Spleen (tissue), 11 donors: Measurements from ENCODE around the gene AGTPBP1. TPM values are rescaled to one million over a fixed set of nuclear protein-coding genes. Genes with fewer than 3 reads are reported as not detected.

ENCODE experiments used
- DNase-seq: peaks from one replicate; pipeline ENCODE4 v3.0.0-alpha.2; 2020
- H3K27ac ChIP-seq, 8 donors: fragments of 200-600 bp; sonication (generic) in 7 of 8; 1 replicate in 4 of 8; 2 replicates in 4 of 8; pipeline versions ENCODE4 v1.5.0 to v1.8.0; 2016 to 2021; ENCODE audit warnings: inconsistent platforms in 4 of 8, mild to moderate bottlenecking in 4 of 8, moderate library complexity in 1 of 8
- H3K27me3 ChIP-seq, 7 donors: fragments of 200-600 bp; sonication (generic) in 6 of 7; replicated peaks in 1 of 7; 1 replicate in 4 of 7; 2 replicates in 3 of 7; pipeline versions ENCODE4 v1.5.0 to v1.8.0; 2016 to 2021; ENCODE audit warnings: inconsistent platforms in 3 of 7, mild to moderate bottlenecking in 1 of 7
- H3K36me3 ChIP-seq, 6 donors: fragments of 200-600 bp; sonication (generic) in 5 of 6; 1 replicate in 4 of 6; 2 replicates in 2 of 6; pipeline versions ENCODE4 v1.5.0 to v1.8.0; 2016 to 2021; ENCODE audit warnings: inconsistent platforms in 2 of 6
- H3K4me1 ChIP-seq, 6 donors: fragments of 200-600 bp; sonication (generic) in 5 of 6; 1 replicate in 3 of 6; 2 replicates in 3 of 6; pipeline versions ENCODE4 v1.5.0 to v1.8.0; 2016 to 2021; ENCODE audit warnings: inconsistent platforms in 3 of 6
- H3K4me3 ChIP-seq, 8 donors: fragments of 200-600 bp; sonication (generic) in 7 of 8; 1 replicate in 4 of 8; 2 replicates in 4 of 8; pipeline versions ENCODE4 v1.5.0 to v1.8.0; 2016 to 2021; ENCODE audit warnings: inconsistent platforms in 4 of 8, mild to moderate bottlenecking in 4 of 8, moderate library complexity in 2 of 8
- H3K9me3 ChIP-seq, 8 donors: fragments of 200-600 bp; sonication (generic) in 7 of 8; 1 replicate in 4 of 8; 2 replicates in 4 of 8; pipeline versions ENCODE4 v1.5.0 to v1.8.0; 2016 to 2021; ENCODE audit warnings: inconsistent platforms in 4 of 8
- CTCF ChIP-seq, 11 experiments: fragments of 200-600 bp in 7 of 11; fragments of 450-650 bp in 4 of 11; sonication (generic) in 4 of 11; IDR thresholded peaks in 8 of 11; conservative IDR thresholded peaks in 3 of 11; 1 replicate in 7 of 11; 2 replicates in 4 of 11; pipeline versions ENCODE4 v1.4.0 to v1.8.0; 2016 to 2021; ENCODE audit warnings: antibody characterized with exemption in 11 of 11, inconsistent platforms in 4 of 11, mild to moderate bottlenecking in 1 of 11
- POLR2A ChIP-seq, 3 donors: fragments of 450-650 bp; IDR thresholded peaks; one replicate each; pipeline ENCODE4 v1.5.1; 2017; ENCODE audit warnings: antibody characterized with exemption in 3 of 3, mild to moderate bottlenecking in 1 of 3
- POLR2AphosphoS5 ChIP-seq, 3 donors: sonication (generic); formaldehyde crosslinking; IDR thresholded peaks; one replicate each; pipeline ENCODE4 v1.5.1; 2017; ENCODE audit warnings: antibody characterized with exemption in 3 of 3
- WGBS, 5 donors: extraction: QIAGEN DNeasy Blood & Tissue Kit in 3 of 5; methylation state at CpG; one replicate each; pipeline versions ENCODE4 v1.1.5 to v1.1.7; 2013 to 2018; 5-methylcytosine and 5-hydroxymethylcytosine counted together
- intact Hi-C: fragments of 100-400 bp; cut with DNase I; formaldehyde crosslinking; loops from one replicate; pipeline ENCODE4 v1.15.0; 2023; ENCODE audit warnings: low total_unique reads
- polyA plus RNA-seq, 3 donors: library from polyadenylated mRNA; stranded (reverse); fragments of 200-250 nt; gene quantifications; one replicate each; pipeline ENCODE4 v1.2.1, GENCODE V29; 2013
- total RNA-seq, 7 donors: library from RNA; depleted of rRNA in 3 of 7; stranded (reverse); fragments of >200 nt in 3 of 7; fragmentation: NEBNext Ultra II Directional in 4 of 7; extraction: Animal tissue kit (Norgen Biotek cat#: 25700) in 4 of 7; gene quantifications; one replicate each; pipeline versions ENCODE4 v1.1.0 to v1.2.1, GENCODE V29; 2016 to 2021
- donor health status: healthy with polysubstance abuse.
- donor health status: DM: no; HTN: no; CAD: no; lungs with moderate emphysema.
- donor health status: DM: no; HTN: no; CAD: no.
- donor health status: Bipolar disorder and iron deficiency.
- donor health status: healthy.
- donor health status: DM: no; HTN: no; CAD: no.
- donor health status: DM: yes; HTN: yes; CAD: no.

AGTPBP1 gene
- total and polyA plus RNA-seq, 10 donors = 5.3 to 83.6 (median 47.5) TPM

- 64 to 92% (median 77%) methylated on average over 4 of the region's 4 CpGs for WGBS, 5 donors
- H3K27me3 ChIP-seq = no peaks in the 10 kb centered on the region
- H3K4me1 ChIP-seq = no peaks in the 10 kb centered on the region
- intact Hi-C loops = no loop called here
- TF ChIP-seq POLR2AphosphoS5 (IDR thresholded peaks at IDR 0.05) = no peak
- no peak for TF ChIP-seq CTCF (IDR thresholded peaks at IDR 0.05 in 8 of 11, conservative IDR thresholded peaks at IDR 0.05 in 3 of 11)
- TF ChIP-seq POLR2A (IDR thresholded peaks at IDR 0.05) = no peak
- H3K4me3 ChIP-seq = no peak overlapping the region
- H3K27ac ChIP-seq = no peak overlapping the region
- H3K36me3 ChIP-seq = no peaks in the 10 kb centered on the region
- H3K9me3 ChIP-seq = no peaks in the 10 kb centered on the region
- DNase-seq = no peak
Measured at GRCh38 chr9:85508616-85509015, 233.1 kb downstream of the AGTPBP1 start.

GRCh38 chr9:85505612-85506011 lies 236.1 kb downstream of the AGTPBP1 start:
- no peak for TF ChIP-seq CTCF (IDR thresholded peaks at IDR 0.05 in 8 of 11, conservative IDR thresholded peaks at IDR 0.05 in 3 of 11)
- no peak for TF ChIP-seq POLR2AphosphoS5 (IDR thresholded peaks at IDR 0.05)
- no peak for TF ChIP-seq POLR2A (IDR thresholded peaks at IDR 0.05)
- DNase-seq = no peak
- H3K27ac ChIP-seq = no peak overlapping the region

DNA sequence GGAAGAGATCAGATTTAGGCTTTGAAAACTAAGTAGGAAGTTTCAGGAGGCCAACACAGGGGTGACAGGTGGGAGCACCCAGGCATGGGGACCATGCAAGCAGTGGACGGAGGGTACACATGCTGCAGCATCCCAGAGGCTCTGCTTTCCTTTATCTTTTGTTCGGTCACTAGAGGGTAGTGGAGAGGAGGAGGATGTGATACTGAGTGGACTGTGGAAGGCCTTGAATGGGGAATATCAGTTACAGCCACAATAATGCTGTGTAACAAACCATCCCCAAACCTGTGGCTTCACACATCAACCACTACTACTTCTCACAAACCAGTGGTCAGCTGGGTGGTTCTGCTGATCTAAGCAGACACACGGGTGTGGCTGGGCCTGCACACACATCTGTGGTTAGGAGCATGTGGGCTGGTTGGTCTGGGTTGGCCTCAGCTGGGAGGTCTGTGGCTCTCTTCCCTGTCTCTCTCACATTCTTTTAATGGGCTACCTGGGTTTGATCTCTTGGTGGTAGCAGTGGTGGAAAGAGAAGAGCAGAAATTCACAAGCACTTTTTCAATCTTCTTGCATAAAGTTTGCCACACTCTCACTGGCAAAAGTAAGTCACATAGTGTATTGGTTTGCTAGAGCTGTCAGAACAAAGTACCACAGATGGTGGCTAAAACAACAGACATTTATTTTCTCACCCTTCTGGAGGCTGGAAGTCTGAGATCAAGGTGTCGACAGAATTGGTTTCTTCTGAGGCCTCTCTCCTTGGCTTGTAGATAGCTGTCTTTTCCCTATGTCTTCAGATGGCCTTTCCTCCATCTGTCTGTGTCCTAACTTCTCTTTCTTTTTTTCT lies 238.7 kb downstream of the AGTPBP1 start:
- WGBS, 5 donors = 78 to 91% (median 84%) methylated on average over 3 to 4 of the region's 4 CpGs
- DNase-seq = no peak
- no peak for TF ChIP-seq CTCF (IDR thresholded peaks at IDR 0.05 in 8 of 11, conservative IDR thresholded peaks at IDR 0.05 in 3 of 11)
- no peak for TF ChIP-seq POLR2A (IDR thresholded peaks at IDR 0.05)
- TF ChIP-seq POLR2AphosphoS5 (IDR thresholded peaks at IDR 0.05) = no peak

More at GRCh38 chr9:85505612-85506011, 236.1 kb downstream of the AGTPBP1 start:
- 77 to 92% (median 89%) methylated on average over 7 of the region's 7 CpGs for WGBS, 5 donors
- Histone ChIP-seq H3K9me3 (no peaks in the 10 kb centered on the region), H3K4me1 (no peaks in the 10 kb centered on the region), H3K4me3 (no peak overlapping the region), H3K27me3 (no peaks in the 10 kb centered on the region), H3K36me3 (no peaks in the 10 kb centered on the region)
- intact Hi-C loops = no loop called here

DNA sequence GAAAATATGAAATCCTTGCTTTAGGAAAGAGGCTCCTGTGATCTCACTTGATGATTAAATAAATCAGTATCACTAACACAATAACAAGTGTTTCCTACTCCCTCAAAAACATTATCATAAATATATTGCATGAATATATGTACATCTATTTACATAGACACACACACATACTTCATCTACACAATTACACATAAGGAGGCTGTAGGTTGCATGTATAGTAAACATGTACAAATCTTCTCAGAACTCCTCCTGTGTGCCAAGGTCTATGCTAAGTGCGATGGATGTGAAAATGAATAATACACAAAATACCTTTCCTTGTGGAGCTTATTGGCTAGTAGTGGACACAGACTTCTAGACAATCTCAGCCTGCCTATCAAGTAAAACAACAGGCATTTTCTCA lies 239.9 kb downstream of the AGTPBP1 start:
- no peak overlapping the region for H3K27ac ChIP-seq
- no peak overlapping the region for H3K4me3 ChIP-seq
- TF ChIP-seq POLR2AphosphoS5 (IDR thresholded peaks at IDR 0.05) (no peak), CTCF (IDR thresholded peaks at IDR 0.05 in 8 of 11, conservative IDR thresholded peaks at IDR 0.05 in 3 of 11) (no peak), POLR2A (IDR thresholded peaks at IDR 0.05) (no peak)
- H3K36me3 ChIP-seq = no peaks in the 10 kb centered on the region
- H3K4me1 ChIP-seq = no peaks in the 10 kb centered on the region
- no peaks in the 10 kb centered on the region for H3K27me3 ChIP-seq
- DNase-seq = no peak
- 69 to 100% (median 93%) methylated on average over 1 of the region's 1 CpG for WGBS, 5 donors
- peaks cover 0 to 20% (median 12%) of the 10 kb centered on the region in 8 donors for H3K9me3 ChIP-seq
- intact Hi-C loops = no loop called here

More for the DNA sequence above, 238.7 kb downstream of the AGTPBP1 start:
- Histone ChIP-seq H3K27me3 (no peaks in the 10 kb centered on the region), H3K4me1 (no peaks in the 10 kb centered on the region), H3K36me3 (no peaks in the 10 kb centered on the region), H3K9me3 (peaks cover 0 to 16% (median 9%) of the 10 kb centered on the region in 8 donors), H3K4me3 (no peak overlapping the region), H3K27ac (no peak overlapping the region)
- intact Hi-C loops = no loop called here
